Measurements from ENCODE around the gene DLG5. TPM values are rescaled to one million over a fixed set of nuclear protein-coding genes. Genes with fewer than 3 reads are reported as not detected.
"Not testable (repeated sequence)": the region's sequence is repeated elsewhere in the genome, so short reads cannot be mapped to it uniquely, and the experiment has no call there.

The DLG5 gene
- total and polyA plus RNA-seq, 4 donors, result 10.0 to 70.6 (median 35.4) TPM

DNA sequence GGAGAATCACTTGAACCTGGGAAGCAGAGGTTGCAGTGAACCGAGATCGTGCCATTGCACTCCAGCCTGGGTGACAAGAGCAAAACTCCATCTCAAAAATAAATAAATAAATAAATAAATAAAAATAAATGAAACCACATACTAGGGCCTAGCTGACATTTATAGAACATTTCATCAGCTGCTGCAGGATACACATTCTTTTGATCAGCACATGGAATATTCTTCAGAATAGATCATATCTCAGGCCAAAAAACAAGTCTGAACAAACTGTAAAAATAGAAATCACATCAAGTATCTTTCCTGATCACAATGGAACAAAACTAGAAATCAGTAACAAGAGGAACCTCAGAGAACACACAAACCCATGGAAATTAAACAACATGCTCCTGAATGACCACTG is 168.1 kb downstream of the DLG5 start:
- not testable (repeated sequence) for DNase-seq; H3K36me3 ChIP-seq (ENCODE audit: control insufficient read depth in 1 of 2, insufficient read depth in 2 of 2, low read length in 1 of 2); ATAC-seq (ENCODE audit: low FRiP score); H3K27ac ChIP-seq (ENCODE audit: low read depth in 1 of 2, low read length in 2 of 2); H3K4me1 ChIP-seq (ENCODE audit: control insufficient read depth in 1 of 2, insufficient read depth in 2 of 2, low read length in 2 of 2); H3K27me3 ChIP-seq (ENCODE audit: control insufficient read depth in 1 of 2, insufficient read depth in 2 of 2, low read length in 1 of 2); H3K9me3 ChIP-seq (ENCODE audit: control insufficient read depth, low read length); H3K4me3 ChIP-seq (ENCODE audit: low read length in 2 of 2)
- 96 to 98% methylated on average over 2 of the region's 2 CpGs for WGBS, 2 donors
- intact Hi-C loops (cut with DNase I), result loop anchor here (5.0 kb wide), 2 partner anchors 41 to 586 kb away; no protein-coding TSS in a partner anchor

DNA sequence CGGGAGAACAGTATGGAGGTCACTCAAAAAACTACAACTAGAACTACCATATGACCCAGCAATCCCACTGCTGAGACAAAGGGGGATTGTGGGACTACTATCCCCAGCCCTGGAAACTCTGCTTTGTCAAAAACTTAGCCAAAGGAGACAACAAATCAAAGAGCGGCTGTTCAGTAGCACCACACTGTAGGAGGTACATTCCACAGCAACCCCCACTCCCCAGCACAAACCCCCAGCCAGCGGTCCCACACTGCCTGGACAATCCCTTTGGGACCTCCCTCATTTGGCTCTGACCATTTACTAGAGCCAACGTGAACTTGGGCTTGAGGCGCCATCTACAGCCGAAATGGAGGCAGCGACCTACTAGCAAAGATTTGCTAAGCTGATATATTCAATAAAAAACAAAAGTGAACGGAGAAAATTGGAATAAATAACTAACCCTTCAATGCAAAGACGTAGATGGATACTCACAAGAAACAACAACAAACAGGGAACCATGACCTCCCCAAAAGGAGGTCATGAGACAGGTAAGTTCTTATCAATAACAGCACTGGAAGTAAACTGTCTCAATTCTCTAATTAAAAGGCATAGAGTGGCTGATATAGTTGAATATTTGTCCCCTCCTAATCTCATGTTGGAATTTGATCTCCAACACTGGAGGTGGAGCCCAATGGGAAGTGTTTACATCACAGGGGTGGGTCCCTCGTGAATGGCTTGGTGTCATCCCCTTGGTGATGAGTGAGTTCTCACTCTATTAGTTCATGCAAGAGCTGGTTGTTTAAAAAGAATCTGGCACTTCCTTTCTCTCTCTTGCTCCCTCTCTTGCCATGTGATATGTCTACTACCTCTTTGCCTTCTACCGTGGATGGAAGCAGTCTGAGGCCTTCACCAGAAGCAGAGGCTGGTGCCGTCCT is 170.0 kb downstream of the DLG5 start:
- no peak overlapping the region for H3K27ac ChIP-seq (ENCODE audit: low read depth in 1 of 2, low read length in 2 of 2)
- H3K27me3 ChIP-seq (ENCODE audit: control insufficient read depth in 1 of 2, insufficient read depth in 2 of 2, low read length in 1 of 2), result no peaks in the 10 kb centered on the region
- H3K4me1 ChIP-seq (ENCODE audit: control insufficient read depth in 1 of 2, insufficient read depth in 2 of 2, low read length in 2 of 2), result no peaks in the 10 kb centered on the region
- H3K36me3 ChIP-seq (ENCODE audit: control insufficient read depth in 1 of 2, insufficient read depth in 2 of 2, low read length in 1 of 2), result no peaks in the 10 kb centered on the region
- H3K4me3 ChIP-seq (ENCODE audit: low read length in 2 of 2), result no peak overlapping the region
- H3K9me3 ChIP-seq (ENCODE audit: control insufficient read depth, low read length), result no peaks in the 10 kb centered on the region
- no peak for ATAC-seq (ENCODE audit: low FRiP score)
- no peak for DNase-seq
- 28 to 31% methylated on average over 12 of the region's 12 CpGs for WGBS, 2 donors
- intact Hi-C loops (cut with DNase I), result loop anchor here (2.0 to 5.0 kb wide), 3 partner anchors 38 to 584 kb away; no protein-coding TSS in a partner anchor

DNA sequence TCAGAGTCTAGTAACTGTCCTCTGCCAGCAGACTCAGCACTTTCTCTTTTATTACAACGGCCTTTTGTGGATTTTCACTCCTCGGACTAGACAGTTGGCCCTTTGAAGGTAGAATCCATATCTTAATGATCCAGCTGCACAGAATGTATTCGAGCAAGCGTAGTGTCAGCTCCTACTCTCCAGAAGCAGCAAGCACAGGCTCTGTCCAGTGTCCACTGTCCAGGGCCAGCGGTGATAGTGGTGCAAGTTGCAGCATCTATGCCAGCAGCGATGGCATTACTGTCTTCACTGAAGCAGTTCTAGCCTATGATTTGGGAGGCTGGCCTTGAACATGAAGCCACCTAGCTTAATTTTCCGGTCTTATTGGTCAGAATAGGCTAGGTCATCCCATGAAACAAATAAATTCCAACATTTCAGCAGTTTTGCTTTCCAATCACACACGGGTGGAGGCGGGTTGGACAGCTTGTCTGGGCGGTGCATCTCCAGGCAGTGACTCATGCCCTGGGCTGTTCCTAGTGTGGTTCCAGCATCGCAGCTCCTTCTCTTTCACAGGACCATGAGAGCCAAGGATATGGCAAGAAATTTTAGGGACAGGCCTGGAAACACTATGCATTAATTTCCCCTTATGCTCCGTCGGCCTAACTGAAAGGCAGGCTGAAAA is 180.4 kb downstream of the DLG5 start:
- Histone ChIP-seq H3K27me3 (ENCODE audit: control insufficient read depth in 1 of 2, insufficient read depth in 2 of 2, low read length in 1 of 2) (no peaks in the 10 kb centered on the region), H3K9me3 (ENCODE audit: control insufficient read depth, low read length) (peaks cover 1% of the 10 kb centered on the region), H3K4me3 (ENCODE audit: low read length in 2 of 2) (no peak overlapping the region), H3K27ac (ENCODE audit: low read depth in 1 of 2, low read length in 2 of 2) (no peak overlapping the region), H3K36me3 (ENCODE audit: control insufficient read depth in 1 of 2, insufficient read depth in 2 of 2, low read length in 1 of 2) (no peaks in the 10 kb centered on the region), H3K4me1 (ENCODE audit: control insufficient read depth in 1 of 2, insufficient read depth in 2 of 2, low read length in 2 of 2) (no peaks in the 10 kb centered on the region)
- ATAC-seq (ENCODE audit: low FRiP score) (peak; percentile 71), DNase-seq (peak in 1 of 2 donors; percentile 60)
- intact Hi-C loops (cut with DNase I), result no loop called here
- WGBS, 2 donors, result 87 to 89% methylated on average over 13 of the region's 13 CpGs

DNA sequence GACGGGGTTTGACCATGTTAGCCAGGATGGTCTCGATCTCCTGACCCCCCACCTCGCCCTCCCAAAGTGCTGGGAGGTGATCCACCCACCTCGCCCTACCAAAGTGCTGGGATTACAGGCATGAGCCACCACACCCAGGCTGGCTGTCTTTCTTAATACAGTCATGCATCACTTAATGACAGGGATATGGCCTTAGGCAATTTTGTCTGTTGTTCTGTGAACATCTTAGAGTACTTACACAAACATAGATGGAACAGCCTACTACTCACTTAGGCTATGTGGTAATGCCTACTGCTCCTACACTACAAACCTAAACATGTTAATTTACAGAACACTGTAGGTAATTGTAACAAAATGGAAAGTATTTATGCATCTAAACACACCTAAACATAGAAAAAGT is 182.3 kb downstream of the DLG5 start:
- intact Hi-C loops (cut with DNase I), result no loop called here
- Histone ChIP-seq H3K27me3 (ENCODE audit: control insufficient read depth in 1 of 2, insufficient read depth in 2 of 2, low read length in 1 of 2) (no peaks in the 10 kb centered on the region), H3K27ac (ENCODE audit: low read depth in 1 of 2, low read length in 2 of 2) (no peak overlapping the region), H3K36me3 (ENCODE audit: control insufficient read depth in 1 of 2, insufficient read depth in 2 of 2, low read length in 1 of 2) (no peaks in the 10 kb centered on the region), H3K4me1 (ENCODE audit: control insufficient read depth in 1 of 2, insufficient read depth in 2 of 2, low read length in 2 of 2) (no peaks in the 10 kb centered on the region), H3K4me3 (ENCODE audit: low read length in 2 of 2) (no peak overlapping the region), H3K9me3 (ENCODE audit: control insufficient read depth, low read length) (peaks cover 1% of the 10 kb centered on the region)
- no peak for ATAC-seq (ENCODE audit: low FRiP score)
- DNase-seq, result no peak
- WGBS, 2 donors, result 96 to 97% methylated on average over 4 of the region's 4 CpGs

DNA sequence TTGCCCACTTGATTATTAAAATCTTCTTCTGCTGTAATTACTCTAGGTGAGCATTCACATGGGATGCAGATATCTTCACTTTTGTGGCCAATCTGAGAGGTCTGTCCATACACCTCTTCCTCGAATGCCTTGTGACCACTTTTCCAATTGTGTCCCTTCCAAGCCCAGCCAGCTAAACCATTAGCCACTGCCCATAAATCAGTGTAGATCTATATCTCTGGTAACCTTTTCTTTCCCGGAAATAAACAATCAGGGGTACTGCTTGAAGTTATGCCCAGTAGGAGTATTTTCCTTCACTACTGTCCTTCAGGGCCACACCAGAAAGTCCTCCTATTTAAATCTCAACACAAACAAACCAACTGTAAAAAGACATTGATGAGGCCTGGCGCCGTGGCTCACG is 184.4 kb downstream of the DLG5 start:
- Histone ChIP-seq H3K27me3 (ENCODE audit: control insufficient read depth in 1 of 2, insufficient read depth in 2 of 2, low read length in 1 of 2) (no peaks in the 10 kb centered on the region), H3K27ac (ENCODE audit: low read depth in 1 of 2, low read length in 2 of 2) (no peak overlapping the region), H3K36me3 (ENCODE audit: control insufficient read depth in 1 of 2, insufficient read depth in 2 of 2, low read length in 1 of 2) (no peaks in the 10 kb centered on the region), H3K4me3 (ENCODE audit: low read length in 2 of 2) (no peak overlapping the region), H3K4me1 (ENCODE audit: control insufficient read depth in 1 of 2, insufficient read depth in 2 of 2, low read length in 2 of 2) (peaks cover 0 to 3% of the 10 kb centered on the region in 2 donors), H3K9me3 (ENCODE audit: control insufficient read depth, low read length) (no peaks in the 10 kb centered on the region)
- WGBS, 2 donors, result 90 to 94% methylated on average over 5 of the region's 5 CpGs
- intact Hi-C loops (cut with DNase I), result no loop called here
- DNase-seq (no peak), ATAC-seq (ENCODE audit: low FRiP score) (no peak)

DNA sequence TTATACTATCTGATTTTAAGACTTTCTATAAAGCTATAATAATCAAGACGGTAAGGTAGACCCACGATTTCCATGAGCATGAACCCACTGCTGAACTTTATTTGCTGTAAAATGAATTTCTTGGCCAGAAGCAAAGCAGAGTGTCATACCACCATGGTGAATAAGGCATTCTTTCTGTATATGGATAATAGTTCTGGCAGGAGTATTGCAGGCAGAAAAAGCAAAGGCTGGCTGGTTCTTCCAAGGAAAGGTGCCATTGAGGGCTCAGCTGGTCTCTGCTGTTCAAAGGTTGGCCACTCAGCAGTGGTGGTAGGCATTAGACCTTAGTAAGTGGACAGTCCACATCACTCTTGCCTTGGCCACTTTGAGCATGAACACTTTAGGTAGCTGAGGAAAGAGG is 184.8 kb downstream of the DLG5 start:
- H3K27me3 ChIP-seq (ENCODE audit: control insufficient read depth in 1 of 2, insufficient read depth in 2 of 2, low read length in 1 of 2), result no peaks in the 10 kb centered on the region
- peaks cover 0 to 3% of the 10 kb centered on the region in 2 donors for H3K4me1 ChIP-seq (ENCODE audit: control insufficient read depth in 1 of 2, insufficient read depth in 2 of 2, low read length in 2 of 2)
- H3K27ac ChIP-seq (ENCODE audit: low read depth in 1 of 2, low read length in 2 of 2), result no peak overlapping the region
- WGBS, 2 donors, result 6 to 18% methylated on average over 2 of the region's 2 CpGs
- intact Hi-C loops (cut with DNase I), result no loop called here
- H3K4me3 ChIP-seq (ENCODE audit: low read length in 2 of 2), result no peak overlapping the region
- no peak for ATAC-seq (ENCODE audit: low FRiP score)
- H3K9me3 ChIP-seq (ENCODE audit: control insufficient read depth, low read length), result no peaks in the 10 kb centered on the region
- DNase-seq, result no peak
- H3K36me3 ChIP-seq (ENCODE audit: control insufficient read depth in 1 of 2, insufficient read depth in 2 of 2, low read length in 1 of 2), result no peaks in the 10 kb centered on the region

Other genes with a start within 250 kb of the DLG5 start
- 10 to 100 TPM; 11.6 to 16.3 TPM for gene POLR3A, start 102.8 kb upstream of the DLG5 start, total RNA-seq
- 1 to 10 TPM; 2.5 to 7.1 TPM for gene POLR3A, start 102.8 kb upstream of the DLG5 start, polyA plus RNA-seq
- 1,000 to 10,000 TPM; 1,037 to 1,156 TPM for gene RPS24, start 107.1 kb upstream of the DLG5 start, total RNA-seq
- gene RPS24, start 107.1 kb upstream of the DLG5 start, polyA plus RNA-seq, result 1,000 to 10,000 TPM; 4,061 to 6,972 TPM